ENCODE measurements around the gene PGS1.

The PGS1 gene

GRCh38 chr17:78454346-78454745 lies 75.9 kb downstream of the PGS1 start:
- H3K4me1 ChIP-seq (ENCODE audit: control insufficient read depth, low read depth, low read length): no peaks in the 10 kb centered on the region
- H2BK120ac ChIP-seq (ENCODE audit: low read depth, low read length): no peak overlapping the region
- no peak overlapping the region for H3K9ac ChIP-seq (ENCODE audit: low read length)
- H3K27ac ChIP-seq (ENCODE audit: low read depth, low read length): no peak overlapping the region
- H3K18ac ChIP-seq (ENCODE audit: low read length): no peak overlapping the region
- no peak for DNase-seq
- no peaks in the 10 kb centered on the region for H3K79me1 ChIP-seq (ENCODE audit: low read length)
- H4K8ac ChIP-seq (ENCODE audit: low read depth, low read length): no peak overlapping the region
- no peak overlapping the region for H3K23ac ChIP-seq (ENCODE audit: low read length)
- H2BK5ac ChIP-seq (ENCODE audit: low read length): no peak overlapping the region
- H3K79me2 ChIP-seq (ENCODE audit: control insufficient read depth, insufficient read depth, low read length): no peaks in the 10 kb centered on the region
- H3K36me3 ChIP-seq (ENCODE audit: control insufficient read depth, insufficient read depth, low read length): no peaks in the 10 kb centered on the region
- no peak overlapping the region for H4K5ac ChIP-seq (ENCODE audit: low read length)
- no peak overlapping the region for H3K56ac ChIP-seq (ENCODE audit: low read length)
- H3K27me3 ChIP-seq (ENCODE audit: insufficient read depth, low read length, poor library complexity): no peaks in the 10 kb centered on the region
- no peak overlapping the region for H2AK5ac ChIP-seq (ENCODE audit: low read length)
- H3K4ac ChIP-seq (ENCODE audit: low read depth, low read length): no peak overlapping the region
- no CpG with 5 or more reads among the region's 20 CpGs for WGBS (ENCODE audit: extremely low coverage, insufficient coverage, low lambda C conversion rate)
- no peak overlapping the region for H3K4me3 ChIP-seq (ENCODE audit: low read length)
- no peak overlapping the region for H3K4me2 ChIP-seq (ENCODE audit: low read length)
- H2BK15ac ChIP-seq (replicated peaks; ENCODE audit: low read depth): no peak overlapping the region

- Histone ChIP-seq H4K8ac (ENCODE audit: low read depth, low read length) (no peak overlapping the region), H2BK5ac (ENCODE audit: low read length) (no peak overlapping the region), H3K56ac (ENCODE audit: low read length) (no peak overlapping the region), H3K23ac (ENCODE audit: low read length) (no peak overlapping the region), H3K79me1 (ENCODE audit: low read length) (no peaks in the 10 kb centered on the region), H3K27me3 (ENCODE audit: insufficient read depth, low read length, poor library complexity) (no peaks in the 10 kb centered on the region), H3K4me2 (ENCODE audit: low read length) (no peak overlapping the region), H3K9ac (ENCODE audit: low read length) (no peak overlapping the region), H3K18ac (ENCODE audit: low read length) (no peak overlapping the region), H3K79me2 (ENCODE audit: control insufficient read depth, insufficient read depth, low read length) (no peaks in the 10 kb centered on the region), H3K4ac (ENCODE audit: low read depth, low read length) (no peak overlapping the region), H2AK5ac (ENCODE audit: low read length) (no peak overlapping the region), H2BK120ac (ENCODE audit: low read depth, low read length) (no peak overlapping the region), H3K4me1 (ENCODE audit: control insufficient read depth, low read depth, low read length) (no peaks in the 10 kb centered on the region), H3K4me3 (ENCODE audit: low read length) (no peak overlapping the region), H4K5ac (ENCODE audit: low read length) (no peak overlapping the region), H3K36me3 (ENCODE audit: control insufficient read depth, insufficient read depth, low read length) (no peaks in the 10 kb centered on the region), H3K27ac (ENCODE audit: low read depth, low read length) (no peak overlapping the region), H2BK15ac (replicated peaks; ENCODE audit: low read depth) (no peak overlapping the region)
- no CpG with 5 or more reads among the region's 10 CpGs for WGBS (ENCODE audit: extremely low coverage, insufficient coverage, low lambda C conversion rate)
- no peak for DNase-seq
Observed at GRCh38 chr17:78458091-78458490, 79.6 kb downstream of the PGS1 start.

GRCh38 chr17:78458736-78459335 lies 80.4 kb downstream of the PGS1 start:
- WGBS (ENCODE audit: extremely low coverage, insufficient coverage, low lambda C conversion rate): no CpG with 5 or more reads among the region's 37 CpGs
- Histone ChIP-seq H3K4me2 (ENCODE audit: low read length) (no peak overlapping the region), H3K79me2 (ENCODE audit: control insufficient read depth, insufficient read depth, low read length) (no peaks in the 10 kb centered on the region), H3K27ac (ENCODE audit: low read depth, low read length) (no peak overlapping the region), H3K56ac (ENCODE audit: low read length) (no peak overlapping the region), H3K18ac (ENCODE audit: low read length) (no peak overlapping the region), H3K23ac (ENCODE audit: low read length) (no peak overlapping the region), H2BK15ac (replicated peaks; ENCODE audit: low read depth) (no peak overlapping the region), H3K4ac (ENCODE audit: low read depth, low read length) (no peak overlapping the region), H4K5ac (ENCODE audit: low read length) (no peak overlapping the region), H3K4me3 (ENCODE audit: low read length) (no peak overlapping the region), H3K27me3 (ENCODE audit: insufficient read depth, low read length, poor library complexity) (no peaks in the 10 kb centered on the region), H3K4me1 (ENCODE audit: control insufficient read depth, low read depth, low read length) (no peaks in the 10 kb centered on the region), H2BK120ac (ENCODE audit: low read depth, low read length) (no peak overlapping the region), H4K8ac (ENCODE audit: low read depth, low read length) (no peak overlapping the region), H3K36me3 (ENCODE audit: control insufficient read depth, insufficient read depth, low read length) (no peaks in the 10 kb centered on the region), H2BK5ac (ENCODE audit: low read length) (no peak overlapping the region), H3K9ac (ENCODE audit: low read length) (no peak overlapping the region), H3K79me1 (ENCODE audit: low read length) (no peaks in the 10 kb centered on the region), H2AK5ac (ENCODE audit: low read length) (no peak overlapping the region)
- DNase-seq: no peak

GRCh38 chr17:78459696-78460095 lies 81.2 kb downstream of the PGS1 start:
- no peaks in the 10 kb centered on the region for H3K4me1 ChIP-seq (ENCODE audit: control insufficient read depth, low read depth, low read length)
- H4K5ac ChIP-seq (ENCODE audit: low read length): no peak overlapping the region

GRCh38 chr17:78460176-78460675 lies 81.8 kb downstream of the PGS1 start:
- Histone ChIP-seq H2BK120ac (ENCODE audit: low read depth, low read length) (no peak overlapping the region), H3K23ac (ENCODE audit: low read length) (no peak overlapping the region), H3K4me2 (ENCODE audit: low read length) (no peak overlapping the region), H2AK5ac (ENCODE audit: low read length) (no peak overlapping the region), H3K79me2 (ENCODE audit: control insufficient read depth, insufficient read depth, low read length) (no peaks in the 10 kb centered on the region), H3K4ac (ENCODE audit: low read depth, low read length) (no peak overlapping the region), H3K4me3 (ENCODE audit: low read length) (no peak overlapping the region), H3K27ac (ENCODE audit: low read depth, low read length) (no peak overlapping the region), H3K36me3 (ENCODE audit: control insufficient read depth, insufficient read depth, low read length) (no peaks in the 10 kb centered on the region), H3K4me1 (ENCODE audit: control insufficient read depth, low read depth, low read length) (no peaks in the 10 kb centered on the region), H2BK15ac (replicated peaks; ENCODE audit: low read depth) (no peak overlapping the region), H4K8ac (ENCODE audit: low read depth, low read length) (no peak overlapping the region), H3K27me3 (ENCODE audit: insufficient read depth, low read length, poor library complexity) (no peaks in the 10 kb centered on the region), H3K79me1 (ENCODE audit: low read length) (no peaks in the 10 kb centered on the region), H3K9ac (ENCODE audit: low read length) (no peak overlapping the region), H4K5ac (ENCODE audit: low read length) (no peak overlapping the region), H3K18ac (ENCODE audit: low read length) (no peak overlapping the region), H3K56ac (ENCODE audit: low read length) (no peak overlapping the region), H2BK5ac (ENCODE audit: low read length) (no peak overlapping the region)
- no CpG with 5 or more reads among the region's 11 CpGs for WGBS (ENCODE audit: extremely low coverage, insufficient coverage, low lambda C conversion rate)
- DNase-seq: no peak

More at GRCh38 chr17:78459696-78460095, 81.2 kb downstream of the PGS1 start:
- no peaks in the 10 kb centered on the region for H3K27me3 ChIP-seq (ENCODE audit: insufficient read depth, low read length, poor library complexity)
- no peak overlapping the region for H3K18ac ChIP-seq (ENCODE audit: low read length)
- H3K56ac ChIP-seq (ENCODE audit: low read length): no peak overlapping the region
- H4K8ac ChIP-seq (ENCODE audit: low read depth, low read length): no peak overlapping the region
- H2BK15ac ChIP-seq (replicated peaks; ENCODE audit: low read depth): no peak overlapping the region
- H3K9ac ChIP-seq (ENCODE audit: low read length): no peak overlapping the region
- H2BK120ac ChIP-seq (ENCODE audit: low read depth, low read length): no peak overlapping the region
- H3K4me3 ChIP-seq (ENCODE audit: low read length): no peak overlapping the region
- H3K27ac ChIP-seq (ENCODE audit: low read depth, low read length): no peak overlapping the region
- H3K79me2 ChIP-seq (ENCODE audit: control insufficient read depth, insufficient read depth, low read length): no peaks in the 10 kb centered on the region
- no peak overlapping the region for H3K4me2 ChIP-seq (ENCODE audit: low read length)
- DNase-seq: no peak
- no peak overlapping the region for H3K4ac ChIP-seq (ENCODE audit: low read depth, low read length)
- H3K36me3 ChIP-seq (ENCODE audit: control insufficient read depth, insufficient read depth, low read length): no peaks in the 10 kb centered on the region
- no peaks in the 10 kb centered on the region for H3K79me1 ChIP-seq (ENCODE audit: low read length)
- no CpG with 5 or more reads among the region's 21 CpGs for WGBS (ENCODE audit: extremely low coverage, insufficient coverage, low lambda C conversion rate)
- H2BK5ac ChIP-seq (ENCODE audit: low read length): no peak overlapping the region
- H3K23ac ChIP-seq (ENCODE audit: low read length): no peak overlapping the region
- no peak overlapping the region for H2AK5ac ChIP-seq (ENCODE audit: low read length)
